ENCODE results near the gene SLC19A1.

Gene SLC19A1

GRCh38 chr21:45455674-45456583 is 86.3 kb downstream of the SLC19A1 start:
- Histone ChIP-seq H2BK5ac (ENCODE audit: low read depth, low read length, poor library complexity, severe bottlenecking) (no peak overlapping the region), H3K9ac (ENCODE audit: low read length) (peak overlapping the region; percentile 68), H3K4me1 (ENCODE audit: control insufficient read depth, insufficient read depth, low read depth, low read length) (peaks cover 65% of the 10 kb centered on the region), H2BK15ac (ENCODE audit: low read depth, poor library complexity, severe bottlenecking) (no peak overlapping the region), H3K14ac (ENCODE audit: low read length in 2 of 2) (no peak overlapping the region), H2AFZ (ENCODE audit: low read depth, low read length) (no peak overlapping the region), H3K23ac (ENCODE audit: low read length in 2 of 2) (no peak overlapping the region), H3K79me1 (replicated peaks; ENCODE audit: low read length, poor library complexity, severe bottlenecking) (peaks cover 26% of the 10 kb centered on the region), H2BK120ac (ENCODE audit: low read depth, low read length) (no peak overlapping the region), H3K4me3 (ENCODE audit: insufficient read depth in 1 of 2, low read depth in 1 of 2, low read length in 2 of 2) (peak overlapping the region; percentile 20 to 71), H3K4ac (ENCODE audit: low read depth in 1 of 2, low read length in 2 of 2) (no peak overlapping the region), H3K36me3 (ENCODE audit: control insufficient read depth in 1 of 2, insufficient read depth in 2 of 2, low read depth in 1 of 2, low read length in 2 of 2) (peaks cover 0 to 84% of the 10 kb centered on the region in 2 experiments), H4K8ac (ENCODE audit: low read length) (no peak overlapping the region), H3K27me3 (ENCODE audit: control insufficient read depth in 1 of 2, insufficient read depth in 1 of 2, low read length in 2 of 2) (peaks cover 0 to 5% of the 10 kb centered on the region in 2 experiments), H2BK12ac (ENCODE audit: low read length in 2 of 2) (no peak overlapping the region), H4K91ac (ENCODE audit: low read length) (no peak overlapping the region), H3K27ac (ENCODE audit: low read length, poor library complexity, severe bottlenecking) (no peak overlapping the region), H3K9me3 (ENCODE audit: control insufficient read depth, low read length) (no peaks in the 10 kb centered on the region), H3K4me2 (ENCODE audit: low read length, poor library complexity, severe bottlenecking) (no peak overlapping the region), H3K18ac (ENCODE audit: low read depth in 1 of 2, low read length in 2 of 2) (no peak overlapping the region), H2AK5ac (ENCODE audit: low read length, severe bottlenecking) (no peak overlapping the region)
- 97% methylated on average over 47 of the region's 47 CpGs for WGBS
- DNase-seq: no peak

- H3K18ac ChIP-seq (ENCODE audit: low read depth in 1 of 2, low read length in 2 of 2): no peak overlapping the region
- H3K4me2 ChIP-seq (ENCODE audit: low read length, poor library complexity, severe bottlenecking): no peak overlapping the region
- no peak overlapping the region for H4K91ac ChIP-seq (ENCODE audit: low read length)
- H2BK120ac ChIP-seq (ENCODE audit: low read depth, low read length): no peak overlapping the region
- peaks cover 70% of the 10 kb centered on the region for H3K4me1 ChIP-seq (ENCODE audit: control insufficient read depth, insufficient read depth, low read depth, low read length)
- no peak overlapping the region for H4K8ac ChIP-seq (ENCODE audit: low read length)
- no peak overlapping the region for H2BK15ac ChIP-seq (ENCODE audit: low read depth, poor library complexity, severe bottlenecking)
- H3K9ac ChIP-seq (ENCODE audit: low read length): peak overlapping the region; percentile 68
- no peak for DNase-seq
- H3K14ac ChIP-seq (ENCODE audit: low read length in 2 of 2): no peak overlapping the region
- H3K4ac ChIP-seq (ENCODE audit: low read depth in 1 of 2, low read length in 2 of 2): no peak overlapping the region
- peaks cover 29% of the 10 kb centered on the region for H3K79me1 ChIP-seq (replicated peaks; ENCODE audit: low read length, poor library complexity, severe bottlenecking)
- no peak overlapping the region for H3K23ac ChIP-seq (ENCODE audit: low read length in 2 of 2)
- H3K9me3 ChIP-seq (ENCODE audit: control insufficient read depth, low read length): no peaks in the 10 kb centered on the region
- H2BK12ac ChIP-seq (ENCODE audit: low read length in 2 of 2): no peak overlapping the region
- peaks cover 0 to 89% of the 10 kb centered on the region in 2 experiments for H3K36me3 ChIP-seq (ENCODE audit: control insufficient read depth in 1 of 2, insufficient read depth in 2 of 2, low read depth in 1 of 2, low read length in 2 of 2)
- H3K27me3 ChIP-seq (ENCODE audit: control insufficient read depth in 1 of 2, insufficient read depth in 1 of 2, low read length in 2 of 2): peaks cover 0 to 5% of the 10 kb centered on the region in 2 experiments
- H2AFZ ChIP-seq (ENCODE audit: low read depth, low read length): no peak overlapping the region
- H3K4me3 ChIP-seq (ENCODE audit: insufficient read depth in 1 of 2, low read depth in 1 of 2, low read length in 2 of 2): peak overlapping the region in 1 of 2 experiments; percentile 71
- H2AK5ac ChIP-seq (ENCODE audit: low read length, severe bottlenecking): no peak overlapping the region
- H3K27ac ChIP-seq (ENCODE audit: low read length, poor library complexity, severe bottlenecking): no peak overlapping the region
- 89% methylated on average over 22 of the region's 23 CpGs for WGBS
- no peak overlapping the region for H2BK5ac ChIP-seq (ENCODE audit: low read depth, low read length, poor library complexity, severe bottlenecking)
Observed at GRCh38 chr21:45454926-45455673, 87.1 kb downstream of the SLC19A1 start.

GRCh38 chr21:45454060-45454925 is 87.9 kb downstream of the SLC19A1 start:
- H3K4me3 ChIP-seq (ENCODE audit: insufficient read depth in 1 of 2, low read depth in 1 of 2, low read length in 2 of 2): peak overlapping the region in 1 of 2 experiments; percentile 71
- H2BK5ac ChIP-seq (ENCODE audit: low read depth, low read length, poor library complexity, severe bottlenecking): no peak overlapping the region
- H3K4ac ChIP-seq (ENCODE audit: low read depth in 1 of 2, low read length in 2 of 2): no peak overlapping the region
- H3K4me1 ChIP-seq (ENCODE audit: control insufficient read depth, insufficient read depth, low read depth, low read length): peaks cover 69% of the 10 kb centered on the region
- H3K14ac ChIP-seq (ENCODE audit: low read length in 2 of 2): peak overlapping the region in 1 of 2 experiments; percentile 22
- no peak overlapping the region for H2AK5ac ChIP-seq (ENCODE audit: low read length, severe bottlenecking)
- peaks cover 0 to 5% of the 10 kb centered on the region in 2 experiments for H3K27me3 ChIP-seq (ENCODE audit: control insufficient read depth in 1 of 2, insufficient read depth in 1 of 2, low read length in 2 of 2)
- no peak for DNase-seq
- H4K8ac ChIP-seq (ENCODE audit: low read length): no peak overlapping the region
- 91% methylated on average over 21 of the region's 24 CpGs for WGBS
- peaks cover 32% of the 10 kb centered on the region for H3K79me1 ChIP-seq (replicated peaks; ENCODE audit: low read length, poor library complexity, severe bottlenecking)
- no peak overlapping the region for H3K4me2 ChIP-seq (ENCODE audit: low read length, poor library complexity, severe bottlenecking)
- H3K36me3 ChIP-seq (ENCODE audit: control insufficient read depth in 1 of 2, insufficient read depth in 2 of 2, low read depth in 1 of 2, low read length in 2 of 2): peaks cover 0 to 89% of the 10 kb centered on the region in 2 experiments
- H2BK120ac ChIP-seq (ENCODE audit: low read depth, low read length): no peak overlapping the region
- no peaks in the 10 kb centered on the region for H3K9me3 ChIP-seq (ENCODE audit: control insufficient read depth, low read length)
- peak overlapping the region; percentile 26 for H3K9ac ChIP-seq (ENCODE audit: low read length)
- H4K91ac ChIP-seq (ENCODE audit: low read length): no peak overlapping the region
- H3K27ac ChIP-seq (ENCODE audit: low read length, poor library complexity, severe bottlenecking): no peak overlapping the region
- no peak overlapping the region for H2BK12ac ChIP-seq (ENCODE audit: low read length in 2 of 2)
- H3K18ac ChIP-seq (ENCODE audit: low read depth in 1 of 2, low read length in 2 of 2): peak overlapping the region in 1 of 2 experiments; percentile 48
- H2BK15ac ChIP-seq (ENCODE audit: low read depth, poor library complexity, severe bottlenecking): no peak overlapping the region
- H3K23ac ChIP-seq (ENCODE audit: low read length in 2 of 2): peak overlapping the region in 1 of 2 experiments; percentile 5
- H2AFZ ChIP-seq (ENCODE audit: low read depth, low read length): no peak overlapping the region

Data from mesenchymal stem cell (in vitro differentiated cells and primary cell).